Mesenchymal stem cell (in vitro differentiated cells and primary cell): ENCODE measurements around the gene SH2D7.
A peak's percentile ranks its signal among the peaks of the same experiment; 100 is the strongest.

Experiments used
- DNase-seq: peaks from one replicate; pipeline ENCODE4 v3.0.0-alpha.2; 2013
- H2AFZ ChIP-seq: one replicate; pipeline ENCODE4 v1.6.1; 2013; ENCODE audit warnings: low read depth, mild to moderate bottlenecking, control low read depth, inconsistent platforms, low read length, moderate library complexity
- H2AK5ac ChIP-seq: 2 replicates; pipeline ENCODE4 v1.6.1; 2013; ENCODE audit warnings: low read length, moderate library complexity, mild to moderate bottlenecking, inconsistent platforms; ENCODE audit not compliant: severe bottlenecking
- H2BK120ac ChIP-seq: one replicate; pipeline ENCODE4 v1.6.1; 2013; ENCODE audit warnings: low read depth, mild to moderate bottlenecking, inconsistent platforms, low read length, moderate library complexity
- H2BK12ac ChIP-seq, 2 experiments: one replicate each; pipeline ENCODE4 v1.6.1; 2013; ENCODE audit warnings: inconsistent platforms in 2 of 2, low read length in 2 of 2, mild to moderate bottlenecking in 2 of 2, moderate library complexity in 2 of 2, control low read depth in 1 of 2
- H2BK15ac ChIP-seq: one replicate; pipeline ENCODE4 v1.6.1; 2013; ENCODE audit warnings: mild to moderate bottlenecking, low read depth, inconsistent platforms; ENCODE audit not compliant: poor library complexity, severe bottlenecking
- H2BK5ac ChIP-seq: 2 replicates; pipeline ENCODE4 v1.6.1; 2013; ENCODE audit warnings: low read depth, mild to moderate bottlenecking, low read length, control low read depth, inconsistent platforms; ENCODE audit not compliant: poor library complexity, severe bottlenecking
- H3K14ac ChIP-seq, 2 experiments: one replicate each; pipeline ENCODE4 v1.6.1; 2013; ENCODE audit warnings: inconsistent platforms in 2 of 2, low read length in 2 of 2, control low read depth in 1 of 2, mild to moderate bottlenecking in 1 of 2, moderate library complexity in 1 of 2
- H3K18ac ChIP-seq, 2 experiments: one replicate each; pipeline ENCODE4 v1.6.1; 2013; ENCODE audit warnings: inconsistent platforms in 2 of 2, low read length in 2 of 2, control low read depth in 1 of 2, low read depth in 1 of 2, mild to moderate bottlenecking in 1 of 2
- H3K23ac ChIP-seq, 2 experiments: one replicate each; pipeline ENCODE4 v1.6.1; 2013; ENCODE audit warnings: inconsistent platforms in 2 of 2, low read length in 2 of 2, mild to moderate bottlenecking in 2 of 2, moderate library complexity in 2 of 2, control low read depth in 1 of 2
- H3K27ac ChIP-seq: 2 replicates; pipeline ENCODE4 v1.5.1; 2013; ENCODE audit warnings: mild to moderate bottlenecking, moderate library complexity, low read length, control low read depth, inconsistent platforms; ENCODE audit not compliant: poor library complexity, severe bottlenecking
- H3K27me3 ChIP-seq, 2 experiments: 2 replicates each; pipeline versions ENCODE4 v1.6.1 to v1.7.0; 2013; ENCODE audit warnings: low read length in 2 of 2, mild to moderate bottlenecking in 2 of 2, moderate library complexity in 2 of 2, control low read depth in 1 of 2, inconsistent platforms in 1 of 2; ENCODE audit not compliant: control insufficient read depth in 1 of 2, insufficient read depth in 1 of 2
- H3K36me3 ChIP-seq, 2 experiments: 2 replicates each; pipeline versions ENCODE4 v1.6.1 to v1.7.0; 2013; ENCODE audit warnings: low read length in 2 of 2, control low read depth in 1 of 2, inconsistent platforms in 1 of 2, low read depth in 1 of 2, mild to moderate bottlenecking in 1 of 2; ENCODE audit not compliant: insufficient read depth in 2 of 2, control insufficient read depth in 1 of 2
- H3K4ac ChIP-seq, 2 experiments: one replicate each; pipeline ENCODE4 v1.6.1; 2013; ENCODE audit warnings: inconsistent platforms in 2 of 2, low read length in 2 of 2, mild to moderate bottlenecking in 2 of 2, moderate library complexity in 2 of 2, control low read depth in 1 of 2, low read depth in 1 of 2
- H3K4me1 ChIP-seq: 2 replicates; pipeline ENCODE4 v1.6.1; 2013; ENCODE audit warnings: low read depth, low read length, control low read depth; ENCODE audit not compliant: control insufficient read depth, insufficient read depth
- H3K4me2 ChIP-seq: 2 replicates; pipeline ENCODE4 v1.6.1; 2013; ENCODE audit warnings: low read length, mild to moderate bottlenecking, inconsistent platforms; ENCODE audit not compliant: poor library complexity, severe bottlenecking
- H3K4me3 ChIP-seq, 2 experiments: 2 replicates each; pipeline versions ENCODE4 v1.5.1 to v1.7.0; 2013; ENCODE audit warnings: low read length in 2 of 2, mild to moderate bottlenecking in 2 of 2, control low read depth in 1 of 2, low read depth in 1 of 2; ENCODE audit not compliant: insufficient read depth in 1 of 2
- H3K79me1 ChIP-seq: replicated peaks from 2 replicates; pipeline ENCODE4 v1.6.1; 2013; ENCODE audit warnings: mild to moderate bottlenecking, control low read depth, low read length, inconsistent platforms; ENCODE audit not compliant: poor library complexity, severe bottlenecking
- H3K9ac ChIP-seq: 2 replicates; pipeline ENCODE4 v1.7.0; 2013; ENCODE audit warnings: mild to moderate bottlenecking, low read length, moderate library complexity
- H3K9me3 ChIP-seq: 2 replicates; pipeline ENCODE4 v1.7.0; 2013; ENCODE audit warnings: mild to moderate bottlenecking, low read length; ENCODE audit not compliant: control insufficient read depth
- H4K8ac ChIP-seq: one replicate; pipeline ENCODE4 v1.6.1; 2013; ENCODE audit warnings: inconsistent platforms, mild to moderate bottlenecking, low read length, moderate library complexity
- H4K91ac ChIP-seq: one replicate; pipeline ENCODE4 v1.6.1; 2013; ENCODE audit warnings: mild to moderate bottlenecking, low read length, inconsistent platforms
- WGBS: methylation state at CpG from one replicate; pipeline ENCODE4 v1.1.7; 2013; ENCODE audit warnings: mixed read lengths; 5-methylcytosine and 5-hydroxymethylcytosine counted together

SH2D7 gene

GRCh38 chr15:78131295-78132061 is 39.1 kb downstream of the SH2D7 start, which contains the start of gene CIB2:
CIB2 (minus strand) TSS chr15:78131445; CDS start chr15:78131215, 230 bp downstream.
- peak within 1 kb of the TSS; percentile 65 for H2AFZ ChIP-seq
- no peaks in the 10 kb centered on the region for H3K9me3 ChIP-seq
- peak within 1 kb of the TSS; percentile 96 to 99 for H3K18ac ChIP-seq
- peak within 1 kb of the TSS; percentile 81 to 87 for H3K4me3 ChIP-seq
- peak within 1 kb of the TSS; percentile 91 for H3K9ac ChIP-seq
- peak within 1 kb of the TSS in 1 of 2 experiments; percentile 46 for H3K23ac ChIP-seq
- H3K4ac ChIP-seq, result peak within 1 kb of the TSS; percentile 45 to 77
- peak; percentile 65 for DNase-seq
- H4K8ac ChIP-seq, result peak within 1 kb of the TSS; percentile 94
- WGBS, result 2% methylated on average over 50 of the region's 79 CpGs
- H2BK12ac ChIP-seq, result peak within 1 kb of the TSS in 1 of 2 experiments; percentile 71
- peak within 1 kb of the TSS; percentile 69 for H3K4me2 ChIP-seq
- no peak within 1 kb of the TSS for H2BK5ac ChIP-seq
- no peak within 1 kb of the TSS for H3K27ac ChIP-seq
- H2AK5ac ChIP-seq, result peak within 1 kb of the TSS; percentile 6
- peak within 1 kb of the TSS; percentile 45 to 59 for H3K14ac ChIP-seq
- H4K91ac ChIP-seq, result peak within 1 kb of the TSS; percentile 85
- H3K36me3 ChIP-seq, result no peaks in the 10 kb centered on the region
- H3K4me1 ChIP-seq, result peaks cover 13% of the 10 kb centered on the region
- H2BK120ac ChIP-seq, result peak within 1 kb of the TSS; percentile 83
- H3K27me3 ChIP-seq, result peaks cover 0 to 15% of the 10 kb centered on the region in 2 experiments
- H3K79me1 ChIP-seq, result peaks cover 7% of the 10 kb centered on the region
- H2BK15ac ChIP-seq, result peak within 1 kb of the TSS; percentile 83

GRCh38 chr15:78133801-78134200 is 41.4 kb downstream of the SH2D7 start:
- H3K4me1 ChIP-seq, result peaks cover 13% of the 10 kb centered on the region
- H2BK15ac ChIP-seq, result no peak overlapping the region
- no peak overlapping the region for H3K14ac ChIP-seq
- H2BK120ac ChIP-seq, result no peak overlapping the region
- no peak overlapping the region for H2BK12ac ChIP-seq
- H3K27me3 ChIP-seq, result peaks cover 0 to 15% of the 10 kb centered on the region in 2 experiments
- no peak overlapping the region for H3K4ac ChIP-seq
- H2AFZ ChIP-seq, result no peak overlapping the region
- H2BK5ac ChIP-seq, result no peak overlapping the region
- WGBS, result 100% methylated on average over 2 of the region's 2 CpGs
- no peak overlapping the region for H3K4me3 ChIP-seq
- no peak for DNase-seq
- no peak overlapping the region for H4K8ac ChIP-seq
- no peak overlapping the region for H3K18ac ChIP-seq
- no peak overlapping the region for H3K23ac ChIP-seq
- H3K9me3 ChIP-seq, result no peaks in the 10 kb centered on the region
- H3K4me2 ChIP-seq, result no peak overlapping the region
- no peak overlapping the region for H2AK5ac ChIP-seq
- no peak overlapping the region for H3K27ac ChIP-seq
- no peaks in the 10 kb centered on the region for H3K36me3 ChIP-seq
- H3K9ac ChIP-seq, result no peak overlapping the region
- no peak overlapping the region for H4K91ac ChIP-seq
- H3K79me1 ChIP-seq, result peaks cover 4% of the 10 kb centered on the region

GRCh38 chr15:78139578-78139977 is 47.2 kb downstream of the SH2D7 start:
- H3K79me1 ChIP-seq, result no peaks in the 10 kb centered on the region
- H3K4me3 ChIP-seq, result no peak overlapping the region
- H2AFZ ChIP-seq, result no peak overlapping the region

GRCh38 chr15:78140292-78140691 is 47.9 kb downstream of the SH2D7 start:
- Histone ChIP-seq H3K4me2 (no peak overlapping the region), H3K23ac (no peak overlapping the region), H3K4ac (no peak overlapping the region), H2AK5ac (no peak overlapping the region), H3K27ac (no peak overlapping the region), H2AFZ (no peak overlapping the region), H3K4me1 (no peaks in the 10 kb centered on the region), H3K79me1 (no peaks in the 10 kb centered on the region), H3K9me3 (no peaks in the 10 kb centered on the region), H2BK12ac (no peak overlapping the region), H2BK15ac (no peak overlapping the region), H3K18ac (no peak overlapping the region), H4K91ac (no peak overlapping the region), H3K36me3 (no peaks in the 10 kb centered on the region), H3K14ac (no peak overlapping the region), H3K27me3 (no peaks in the 10 kb centered on the region), H2BK120ac (no peak overlapping the region), H3K4me3 (no peak overlapping the region), H3K9ac (no peak overlapping the region), H2BK5ac (no peak overlapping the region), H4K8ac (no peak overlapping the region)
- DNase-seq, result no peak

More at GRCh38 chr15:78139578-78139977, 47.2 kb downstream of the SH2D7 start:
- WGBS, result 100% methylated on average over 4 of the region's 5 CpGs
- Histone ChIP-seq H3K36me3 (no peaks in the 10 kb centered on the region), H3K23ac (no peak overlapping the region), H3K27me3 (no peaks in the 10 kb centered on the region), H3K4me2 (no peak overlapping the region), H3K27ac (no peak overlapping the region), H2BK120ac (no peak overlapping the region), H3K4ac (no peak overlapping the region), H4K8ac (no peak overlapping the region), H3K9ac (no peak overlapping the region), H2AK5ac (no peak overlapping the region), H3K14ac (no peak overlapping the region), H3K4me1 (no peaks in the 10 kb centered on the region), H2BK15ac (no peak overlapping the region), H2BK5ac (no peak overlapping the region), H2BK12ac (no peak overlapping the region), H4K91ac (no peak overlapping the region), H3K18ac (no peak overlapping the region), H3K9me3 (no peaks in the 10 kb centered on the region)
- DNase-seq, result no peak
